HAP-1 (cell line): ENCODE results near the gene UCP2.
"Not testable (repeated sequence)": the region's sequence is repeated elsewhere in the genome, so short reads cannot be mapped to it uniquely, and the experiment has no call there.

ENCODE experiments used
- DNase-seq, 2 experiments: peaks; one replicate each; pipeline ENCODE4 v3.0.0-alpha.2; 2016 to 2020; ENCODE audit warnings: low spot score in 2 of 2
- H3K27me3 ChIP-seq: fragments of 250-450 bp; sonication (Bioruptor Pico); 2 replicates; pipeline ENCODE4 v1.5.1; 2020; ENCODE audit warnings: low read depth, mild to moderate bottlenecking, moderate library complexity
- H3K36me3 ChIP-seq: fragments of 250-450 bp; sonication (Bioruptor Pico); replicated peaks from 2 replicates; pipeline ENCODE4 v1.5.1; 2020; ENCODE audit warnings: mild to moderate bottlenecking
- H3K4me1 ChIP-seq: fragments of 250-450 bp; sonication (Bioruptor Pico); 2 replicates; pipeline ENCODE4 v1.5.1; 2020; ENCODE audit warnings: mild to moderate bottlenecking
- H3K4me3 ChIP-seq: fragments of 250-450 bp; sonication (Bioruptor Pico); 2 replicates; pipeline ENCODE4 v1.5.1; 2020; ENCODE audit warnings: mild to moderate bottlenecking, moderate library complexity
- H3K9me3 ChIP-seq: fragments of 250-450 bp; sonication (Bioruptor Pico); 2 replicates; pipeline ENCODE4 v1.5.1; 2020; ENCODE audit warnings: mild to moderate bottlenecking, moderate library complexity
- in situ Hi-C: fragments of 300-500 bp; cut with MboI; formaldehyde crosslinking; loops from 3 replicates; pipeline ENCODE4 v1.14.3; 2020; ENCODE audit warnings: low sequenced_read_pairs, inconsistent platforms, mixed read lengths

UCP2 gene

DNA sequence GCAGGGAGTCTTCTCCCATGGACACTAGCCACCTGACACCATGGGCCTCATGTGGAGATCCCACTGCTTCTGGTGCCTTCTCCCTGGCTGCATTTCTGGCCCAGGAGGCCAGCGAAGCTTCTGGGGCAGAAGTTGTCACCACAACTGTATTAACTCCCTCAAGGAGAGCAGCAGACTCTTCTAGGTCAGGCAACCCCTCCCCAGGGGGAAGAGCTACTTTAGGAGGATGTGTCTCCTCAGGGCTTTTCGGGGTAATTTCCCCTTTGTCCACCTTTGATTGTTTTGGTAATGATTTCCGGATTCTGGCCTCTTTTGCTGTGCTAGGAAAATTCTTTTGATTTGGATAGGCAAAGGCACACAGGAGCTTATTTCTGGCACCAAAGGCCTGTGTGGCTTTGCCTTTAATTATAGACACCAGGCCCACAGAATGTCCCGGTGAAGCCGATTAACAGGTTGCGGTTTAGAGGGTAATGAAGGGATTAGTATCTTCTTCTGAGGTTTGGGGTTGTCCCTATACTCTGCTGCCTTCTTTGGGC lies 8.9 kb upstream of the UCP2 start:
- Histone ChIP-seq H3K4me3 (no peak overlapping the region), H3K4me1 (no peaks in the 10 kb centered on the region), H3K36me3 (no peaks in the 10 kb centered on the region), H3K27me3 (no peaks in the 10 kb centered on the region), H3K9me3 (no peaks in the 10 kb centered on the region)
- no peak for DNase-seq
- in situ Hi-C loops: no loop called here

GRCh38 chr11:73990730-73991129 lies 8.1 kb upstream of the UCP2 start:
- no peaks in the 10 kb centered on the region for H3K4me1 ChIP-seq

GRCh38 chr11:73989156-73989555 lies 6.5 kb upstream of the UCP2 start:
- H3K36me3 ChIP-seq: no peaks in the 10 kb centered on the region
- no peaks in the 10 kb centered on the region; the same call in 1 of the 2 replicates for H3K4me1 ChIP-seq
- in situ Hi-C loops: no loop called here
- H3K27me3 ChIP-seq: no peaks in the 10 kb centered on the region
- DNase-seq: no peak
- no peaks in the 10 kb centered on the region for H3K9me3 ChIP-seq
- H3K4me3 ChIP-seq: no peak overlapping the region

More at GRCh38 chr11:73990730-73991129, 8.1 kb upstream of the UCP2 start:
- H3K27me3 ChIP-seq: no peaks in the 10 kb centered on the region
- no peak for DNase-seq
- no peaks in the 10 kb centered on the region for H3K9me3 ChIP-seq
- no peaks in the 10 kb centered on the region for H3K36me3 ChIP-seq
- H3K4me3 ChIP-seq: no peak overlapping the region
- in situ Hi-C loops: no loop called here

DNA sequence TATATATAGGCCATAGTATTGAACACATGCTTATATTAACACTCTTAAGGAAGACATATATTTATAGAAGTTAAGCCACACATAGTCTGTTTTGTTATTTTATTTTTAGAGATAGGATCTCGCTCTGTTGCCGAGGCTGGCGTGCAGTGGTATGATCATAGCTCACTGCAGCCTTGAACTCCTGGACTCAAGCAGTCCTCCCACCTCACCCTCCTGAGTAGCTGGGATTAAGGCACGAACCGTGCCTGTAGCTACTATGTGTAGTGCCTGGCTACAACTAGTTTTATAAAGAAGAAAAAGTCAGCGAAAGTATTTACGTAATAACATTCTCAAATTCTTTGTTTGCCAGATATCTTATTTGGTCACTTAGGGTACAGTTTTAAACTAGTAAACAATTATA lies 5.6 kb upstream of the UCP2 start:
- Histone ChIP-seq H3K4me1 (peaks cover 7% of the 10 kb centered on the region), H3K9me3 (no peaks in the 10 kb centered on the region), H3K36me3 (no peaks in the 10 kb centered on the region), H3K27me3 (no peaks in the 10 kb centered on the region), H3K4me3 (no peak overlapping the region)
- in situ Hi-C loops: no loop called here
- DNase-seq: no peak

DNA sequence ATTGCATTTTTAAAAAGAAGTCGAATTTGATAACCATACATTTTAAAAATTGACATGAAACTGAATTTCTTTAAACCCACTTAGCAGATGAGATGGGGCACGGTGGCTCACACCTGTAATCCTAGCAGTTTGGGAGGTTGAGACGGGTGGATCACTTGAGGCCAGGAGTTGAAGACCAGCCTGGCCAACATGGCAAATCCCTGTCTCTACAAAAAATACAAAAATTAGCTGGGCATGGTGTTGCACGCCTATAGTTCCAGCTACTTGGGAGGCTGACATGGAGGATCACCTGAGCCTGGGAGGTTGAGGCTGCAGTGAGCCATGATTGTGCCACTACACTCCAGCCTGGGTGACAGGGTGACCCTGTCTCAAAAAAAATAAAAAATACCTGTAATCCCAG lies 3.0 kb upstream of the UCP2 start:
- H3K36me3 ChIP-seq, DNase-seq, H3K9me3 ChIP-seq, H3K27me3 ChIP-seq, H3K4me3 ChIP-seq, in situ Hi-C loops: not testable (repeated sequence)
- H3K4me1 ChIP-seq: peaks cover 12% of the 10 kb centered on the region

GRCh38 chr11:73983741-73984538 lies 1.3 kb upstream of the UCP2 start:
- DNase-seq: no peak
- Histone ChIP-seq H3K27me3 (no peaks in the 10 kb centered on the region), H3K4me1 (peaks cover 17% of the 10 kb centered on the region), H3K4me3 (peak overlapping the region; percentile 72), H3K9me3 (no peaks in the 10 kb centered on the region), H3K36me3 (peaks cover 19% of the 10 kb centered on the region)
- in situ Hi-C loops: no loop called here

DNA sequence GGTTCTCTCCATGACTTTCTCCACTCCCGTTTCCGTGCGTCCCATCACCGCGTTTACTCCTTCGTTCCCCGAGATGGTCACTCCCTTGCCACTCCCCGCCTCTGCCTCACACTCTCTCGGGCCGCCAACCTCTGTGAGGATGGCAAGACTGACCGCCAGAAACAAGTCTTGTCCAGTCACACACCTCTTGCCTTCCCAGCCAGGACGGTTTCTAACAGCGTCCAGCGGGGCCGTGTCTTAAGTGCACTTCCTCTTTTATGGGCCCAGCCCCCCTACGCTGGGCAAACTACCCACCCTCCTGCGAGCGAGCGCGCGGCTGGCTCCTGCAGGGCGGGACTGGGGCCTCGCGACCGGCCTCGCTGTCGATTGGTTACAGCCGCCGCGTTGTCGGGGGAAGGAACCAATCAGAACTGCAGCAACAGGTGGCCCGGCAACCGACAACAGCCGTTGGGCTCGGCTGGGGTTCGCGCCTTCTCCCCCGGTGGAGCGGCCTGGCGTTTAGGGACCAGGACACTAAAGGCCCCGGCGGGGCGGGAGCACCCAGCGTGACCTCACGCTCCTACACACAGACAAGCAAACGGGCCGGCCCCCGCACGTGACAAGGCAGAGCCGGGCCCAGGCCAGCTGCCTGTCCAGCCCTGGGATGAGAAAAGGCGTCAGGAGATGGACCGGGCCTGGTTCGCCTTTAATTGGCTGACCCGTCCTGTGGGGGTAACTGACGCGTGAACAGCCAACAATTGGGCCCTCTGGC lies 522 bp upstream of the UCP2 start:
- Histone ChIP-seq H3K4me3 (peak overlapping the region; percentile 72), H3K4me1 (peaks cover 17% of the 10 kb centered on the region), H3K36me3 (peaks cover 27% of the 10 kb centered on the region), H3K9me3 (no peaks in the 10 kb centered on the region), H3K27me3 (no peaks in the 10 kb centered on the region)
- in situ Hi-C loops: no loop called here
- peak; percentile 90 to 96 for DNase-seq

- Histone ChIP-seq H3K4me3 (peak overlapping the region; percentile 72), H3K27me3 (no peaks in the 10 kb centered on the region), H3K36me3 (peaks cover 46% of the 10 kb centered on the region), H3K9me3 (no peaks in the 10 kb centered on the region), H3K4me1 (peaks cover 17% of the 10 kb centered on the region)
- in situ Hi-C loops: no loop called here
- DNase-seq: no peak
Observed at GRCh38 chr11:73981051-73981805, 1.4 kb downstream of the UCP2 start.

- Histone ChIP-seq H3K36me3 (peaks cover 56% of the 10 kb centered on the region), H3K9me3 (no peaks in the 10 kb centered on the region), H3K4me1 (peaks cover 17% of the 10 kb centered on the region), H3K4me3 (no peak overlapping the region), H3K27me3 (no peaks in the 10 kb centered on the region)
- in situ Hi-C loops: no loop called here
- peak in 1 of 2 experiments; percentile 42 for DNase-seq
Observed at GRCh38 chr11:73980001-73980961, 2.4 kb downstream of the UCP2 start.

DNA sequence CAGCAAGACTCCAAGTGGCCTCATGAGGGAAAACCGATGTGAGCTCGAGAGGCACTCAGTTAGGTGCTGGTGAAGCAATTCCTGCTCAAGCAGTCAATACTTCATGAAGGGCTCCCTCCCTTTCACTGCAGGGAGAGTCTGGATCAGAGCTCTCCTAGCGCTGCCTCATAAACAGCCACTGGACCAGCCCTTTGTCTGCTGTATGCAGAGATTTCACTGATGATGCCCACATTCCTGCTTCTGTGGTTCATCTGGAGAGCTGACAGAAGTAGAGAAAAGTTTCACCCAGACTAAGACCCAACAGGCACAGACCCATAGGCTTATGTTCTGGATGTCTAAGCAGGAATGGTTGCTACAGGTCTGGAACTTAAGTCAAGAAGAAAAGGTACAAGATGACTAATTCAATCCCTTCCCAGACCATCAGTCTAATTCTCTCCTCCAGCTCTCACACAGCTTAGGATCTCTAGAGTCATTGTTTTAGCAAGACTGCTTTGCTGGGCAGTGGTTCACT lies 4.0 kb downstream of the UCP2 start:
- DNase-seq: no peak
- Histone ChIP-seq H3K36me3 (peaks cover 67% of the 10 kb centered on the region), H3K4me1 (peaks cover 13% of the 10 kb centered on the region), H3K4me3 (no peak overlapping the region), H3K9me3 (no peaks in the 10 kb centered on the region), H3K27me3 (no peaks in the 10 kb centered on the region)
- in situ Hi-C loops: no loop called here

GRCh38 chr11:73977856-73978519 lies 4.7 kb downstream of the UCP2 start:
- no peaks in the 10 kb centered on the region for H3K27me3 ChIP-seq
- no peak overlapping the region for H3K4me3 ChIP-seq
- peaks cover 69% of the 10 kb centered on the region for H3K36me3 ChIP-seq
- DNase-seq: no peak
- H3K9me3 ChIP-seq: no peaks in the 10 kb centered on the region
- peaks cover 9% of the 10 kb centered on the region for H3K4me1 ChIP-seq
- in situ Hi-C loops: no loop called here

DNA sequence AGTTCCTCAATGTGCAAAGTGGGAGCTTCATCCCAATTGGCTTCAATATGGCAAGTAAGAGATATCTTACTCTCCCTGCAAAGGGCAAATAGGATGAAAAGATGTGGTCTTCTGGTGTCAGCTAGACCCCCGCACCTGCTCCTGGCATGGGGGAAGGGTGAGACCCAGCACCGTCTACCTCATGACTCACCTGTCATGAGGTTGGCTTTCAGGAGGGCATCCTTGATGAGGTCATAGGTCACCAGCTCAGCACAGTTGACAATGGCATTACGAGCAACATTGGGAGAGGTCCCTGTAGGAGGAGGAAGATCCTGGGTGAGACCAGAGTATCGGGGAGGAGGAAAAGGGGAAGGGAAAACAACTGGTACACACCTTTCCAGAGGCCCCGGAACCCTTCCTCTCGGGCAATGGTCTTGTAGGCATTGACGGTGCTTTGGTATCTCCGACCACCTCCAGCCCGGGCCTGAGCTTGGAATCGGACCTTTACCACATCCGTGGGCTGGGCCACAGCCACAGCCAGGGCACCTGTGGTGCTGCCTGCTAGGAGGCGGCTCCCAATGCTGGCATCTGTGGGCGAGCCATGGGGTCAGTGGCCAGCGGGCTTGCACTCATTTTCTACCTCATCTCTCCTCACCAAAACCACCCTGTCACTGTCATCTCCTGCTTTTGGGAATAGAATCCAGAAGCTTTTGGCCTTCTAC lies 6.0 kb downstream of the UCP2 start:
- Histone ChIP-seq H3K36me3 (peaks cover 69% of the 10 kb centered on the region), H3K9me3 (no peaks in the 10 kb centered on the region), H3K4me3 (no peak overlapping the region), H3K4me1 (peaks cover 7% of the 10 kb centered on the region), H3K27me3 (no peaks in the 10 kb centered on the region)
- DNase-seq: no peak
- in situ Hi-C loops: no loop called here
